GM08714 (cell line): ENCODE data around the gene STC2.
"Not testable (repeated sequence)": the region's sequence is repeated elsewhere in the genome, so short reads cannot be mapped to it uniquely, and the experiment has no call there.

Experiments
- H3K4me3 ChIP-seq: fragments of 200-500 bp; sonication (Bioruptor generic); 2 replicates; pipeline ENCODE4 v1.5.1; 2014; ENCODE audit warnings: mild to moderate bottlenecking, low read length, inconsistent platforms
- ZNF274 ChIP-seq: IDR thresholded peaks from 2 replicates; pipeline ENCODE4 v1.6.1; 2012; ENCODE audit warnings: mild to moderate bottlenecking, low read depth, low read length

Gene STC2

DNA sequence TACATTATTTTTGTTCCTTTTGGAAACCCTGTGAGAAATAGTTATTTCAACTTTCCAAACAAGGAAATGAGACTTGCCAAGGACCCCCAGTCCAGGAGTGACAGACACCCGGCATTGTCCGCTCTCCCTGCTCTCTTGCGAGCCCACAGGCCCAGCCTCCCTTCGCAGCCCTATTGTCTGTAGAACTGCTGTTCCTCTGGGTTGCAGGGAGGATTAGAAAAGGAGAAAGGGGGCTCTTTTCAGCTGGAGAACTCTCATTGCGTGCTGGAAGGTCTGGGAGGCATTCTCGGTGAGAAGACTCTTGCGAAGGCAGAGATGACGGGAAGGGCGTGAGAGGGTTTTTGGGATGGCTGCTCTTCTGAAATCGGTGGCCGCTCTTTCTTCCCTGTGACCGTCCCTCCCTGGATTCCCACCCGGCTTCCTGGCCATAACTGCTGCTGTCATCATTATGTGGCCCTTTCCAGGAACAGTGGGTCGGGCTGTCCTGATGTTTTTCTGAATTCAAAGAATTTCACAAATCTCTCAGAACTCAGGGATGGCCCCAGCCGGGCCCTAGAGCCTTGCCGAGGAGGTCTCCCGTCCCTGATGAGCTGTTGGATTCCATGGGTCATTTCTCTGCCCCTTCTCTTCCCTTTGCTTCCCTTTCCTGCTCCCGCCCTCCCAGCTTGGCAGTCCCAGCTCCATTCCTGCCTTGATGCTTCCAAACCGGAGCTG, 29.8 kb downstream of the STC2 start:
- H3K4me3 ChIP-seq: no peak overlapping the region
- TF ChIP-seq ZNF274: no peak

DNA sequence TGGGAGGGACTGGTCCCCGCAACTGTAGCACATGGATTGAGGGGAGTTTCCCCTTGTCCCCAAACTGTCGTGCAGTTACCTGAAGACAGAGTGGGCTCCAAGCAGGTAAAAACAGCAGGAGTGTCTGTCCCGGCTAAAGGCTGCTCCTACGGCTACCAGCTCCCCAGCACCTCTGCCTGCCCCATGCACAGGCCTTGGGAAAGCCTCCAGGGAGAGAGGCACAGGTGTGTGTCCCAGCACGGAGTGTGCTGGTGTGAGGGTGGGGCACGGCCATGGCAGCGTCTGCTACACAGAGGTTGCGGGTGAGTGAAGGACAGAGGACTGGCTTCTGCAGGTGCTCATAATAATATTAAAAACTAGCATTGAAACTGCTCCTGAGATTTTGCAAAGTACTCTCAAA, 30.4 kb downstream of the STC2 start:
- no peak for TF ChIP-seq ZNF274
- no peak overlapping the region for H3K4me3 ChIP-seq

DNA sequence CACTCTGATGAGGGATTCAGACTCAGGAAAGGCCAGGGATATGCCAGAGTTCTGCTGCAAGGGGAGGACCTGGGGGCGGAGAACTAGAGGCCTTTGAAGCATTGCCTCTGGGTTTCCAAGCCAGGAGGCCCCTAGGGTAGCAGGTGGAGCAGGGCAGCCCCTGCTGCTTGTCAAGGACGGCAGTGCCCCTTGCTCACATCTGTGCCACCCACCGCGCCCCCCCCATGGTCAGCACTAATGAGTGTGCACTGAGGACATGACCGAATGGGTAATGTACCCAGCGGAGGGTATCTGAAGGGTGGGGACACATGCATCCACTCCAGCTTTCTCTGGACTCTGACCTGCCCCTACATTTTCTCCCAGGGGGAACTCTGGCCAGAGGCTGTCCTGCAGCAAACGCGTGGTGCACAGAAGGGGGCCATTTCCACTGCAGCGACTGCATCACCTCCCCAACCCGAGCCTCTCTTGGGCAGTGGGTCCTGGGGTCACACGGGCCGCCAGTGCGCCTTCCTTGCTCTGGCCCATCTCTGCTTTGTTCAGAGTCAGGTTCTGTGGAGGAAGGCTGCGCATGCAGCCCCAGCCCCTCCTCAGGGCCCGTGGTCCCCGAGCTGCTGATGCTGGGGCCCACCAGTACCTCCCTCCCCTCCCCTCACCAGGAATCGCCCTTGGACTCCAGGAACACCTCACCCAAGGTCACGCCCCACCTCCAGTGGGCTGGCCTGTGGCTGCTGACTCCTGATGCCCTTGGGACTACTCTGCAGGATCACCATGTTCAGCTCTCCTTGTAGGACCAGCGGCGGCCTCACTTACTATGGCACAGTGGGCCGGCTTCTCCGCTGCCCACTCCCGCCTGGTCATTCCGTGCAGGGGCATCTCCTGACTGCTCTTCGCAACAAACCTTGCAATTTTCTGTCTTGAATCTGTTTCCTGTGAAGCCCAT, 31.2 kb downstream of the STC2 start:
- no peak for TF ChIP-seq ZNF274
- H3K4me3 ChIP-seq: no peak overlapping the region

DNA sequence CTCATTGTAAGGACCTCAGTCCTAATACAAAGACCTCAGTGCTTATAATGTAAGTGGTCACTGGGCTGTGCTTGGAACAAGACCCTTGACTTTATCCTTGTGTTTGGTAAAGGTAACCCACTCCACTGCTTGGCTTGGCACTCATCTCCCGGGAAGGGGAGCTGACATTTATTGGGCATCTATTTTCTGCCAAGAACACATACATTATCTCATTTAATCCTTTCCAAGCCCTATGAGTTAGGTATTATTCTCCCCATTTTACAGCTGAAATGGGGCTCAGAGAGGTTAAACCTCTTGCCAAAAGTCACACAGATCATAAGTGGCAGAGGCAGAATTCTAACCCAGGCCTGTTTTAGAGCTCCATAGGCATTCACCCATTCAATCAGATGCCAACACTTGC, 32.4 kb downstream of the STC2 start:
- TF ChIP-seq ZNF274: no peak
- no peak overlapping the region for H3K4me3 ChIP-seq

DNA sequence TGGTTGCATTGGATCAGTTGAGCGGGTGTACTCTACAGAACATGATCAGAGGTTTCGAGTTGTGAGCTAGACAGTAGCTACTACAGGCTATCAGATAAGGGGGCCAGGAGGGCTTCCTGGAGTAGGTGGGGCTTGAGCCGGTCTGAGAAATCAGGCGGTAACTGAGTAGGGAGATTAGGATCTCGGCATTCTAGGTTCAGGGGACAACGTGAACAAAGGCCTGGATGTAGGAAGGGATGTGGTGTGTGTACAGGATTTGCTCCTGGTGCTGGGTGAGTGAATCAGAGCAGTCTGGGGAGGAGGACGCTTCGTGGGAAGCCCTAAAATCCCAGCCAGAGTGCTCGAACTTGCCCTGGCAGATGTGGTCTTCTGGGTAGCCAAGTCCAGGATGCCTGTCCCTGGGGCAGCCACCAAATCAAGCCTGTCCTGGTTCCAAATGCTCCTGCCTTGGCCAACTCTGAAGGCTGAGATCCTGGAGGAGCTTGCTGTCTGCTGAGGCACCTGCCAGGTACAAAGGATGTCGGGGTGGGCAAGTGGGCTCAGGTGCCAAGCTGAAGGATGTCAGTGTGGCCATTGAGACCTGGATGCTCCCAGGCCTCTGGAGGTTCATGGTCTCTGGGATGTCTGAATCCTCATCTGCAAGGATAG, 33.4 kb downstream of the STC2 start:
- H3K4me3 ChIP-seq: no peak overlapping the region
- TF ChIP-seq ZNF274: no peak

DNA sequence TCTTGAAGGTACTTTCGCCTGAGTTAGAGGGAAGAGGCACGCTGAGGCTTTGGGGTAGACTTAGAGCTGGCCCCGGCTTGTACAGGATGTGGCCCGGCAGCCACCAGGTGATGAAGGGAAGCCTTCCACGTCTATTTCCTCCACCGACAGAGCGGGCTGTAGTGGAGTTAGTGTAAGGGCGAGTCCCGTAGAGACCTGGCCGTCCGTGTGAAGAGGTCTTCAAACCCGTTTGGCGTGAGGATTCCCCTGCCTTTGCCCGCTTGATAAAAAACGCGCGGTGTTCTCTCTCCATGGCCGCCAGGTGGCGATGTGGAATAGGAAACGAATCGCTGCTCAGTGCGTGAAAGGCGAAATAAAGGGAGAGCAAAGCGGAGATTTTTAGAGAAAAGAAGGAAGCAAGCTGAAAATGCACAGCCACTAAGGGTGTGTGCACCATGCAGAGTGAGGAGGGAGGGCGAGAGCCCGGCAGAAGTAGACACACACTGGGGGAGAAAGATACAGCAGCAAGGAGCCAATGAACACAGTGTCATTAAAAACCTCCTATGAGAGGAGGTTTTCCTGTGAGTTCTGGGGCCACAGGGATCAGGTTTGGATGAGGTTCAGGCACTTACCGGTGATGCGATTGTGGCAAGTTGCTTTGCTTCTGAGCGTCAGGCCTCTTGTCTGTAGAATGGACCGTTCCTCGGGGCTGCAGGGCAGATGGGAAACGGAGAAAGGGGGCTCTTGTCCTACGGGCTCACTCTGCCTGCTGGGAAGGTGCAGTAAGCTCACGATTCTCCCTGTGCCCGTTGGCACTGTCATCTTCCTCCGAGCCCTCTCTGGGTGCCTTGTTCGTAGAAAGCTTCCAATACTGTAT, 34.2 kb downstream of the STC2 start:
- H3K4me3 ChIP-seq: no peak overlapping the region
- TF ChIP-seq ZNF274: no peak

DNA sequence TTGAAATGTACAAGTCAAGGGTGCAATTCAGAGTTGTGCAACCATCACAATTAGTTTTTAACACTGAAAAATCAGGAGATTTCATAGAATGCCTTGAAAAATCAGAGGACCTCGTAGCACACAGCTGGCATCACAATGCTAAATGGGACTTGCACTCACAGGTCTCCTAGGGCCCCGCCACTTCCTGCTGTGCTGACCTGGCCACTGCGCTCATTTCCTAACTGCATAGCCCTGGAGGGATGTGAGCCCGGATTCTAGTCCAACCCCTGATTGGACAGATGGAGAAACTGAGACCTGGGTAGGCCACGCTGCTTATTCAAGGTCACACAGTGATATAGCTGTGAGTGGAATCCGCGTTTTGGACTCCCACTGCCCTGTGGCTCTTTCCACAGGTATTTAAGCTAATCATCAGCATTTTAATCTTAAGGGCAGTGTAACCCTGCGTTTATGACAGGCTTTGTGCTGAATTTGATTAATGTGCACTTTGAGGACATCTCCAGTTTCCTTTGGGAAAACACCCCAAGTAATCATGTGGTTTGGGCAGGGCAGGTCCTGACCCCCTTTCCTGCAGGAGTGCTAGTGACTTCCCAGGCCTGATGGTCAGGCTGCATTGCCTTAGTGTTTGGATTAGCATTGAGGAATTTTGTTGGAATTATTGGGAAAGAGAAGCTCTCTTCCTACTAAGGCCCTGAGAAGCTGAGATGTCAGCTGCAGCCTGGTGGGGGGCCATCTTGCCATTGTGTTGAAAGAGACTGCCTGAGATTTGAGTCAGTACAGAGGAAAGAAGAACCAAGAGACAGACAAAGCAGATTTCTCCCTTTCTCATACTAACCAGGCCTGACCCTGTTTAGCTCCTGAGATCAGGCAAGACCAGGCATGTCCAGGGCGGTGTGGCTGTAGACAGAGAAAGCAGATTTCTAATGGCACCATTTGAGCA, 36.2 kb downstream of the STC2 start:
- no peak for TF ChIP-seq ZNF274
- no peak overlapping the region for H3K4me3 ChIP-seq

DNA sequence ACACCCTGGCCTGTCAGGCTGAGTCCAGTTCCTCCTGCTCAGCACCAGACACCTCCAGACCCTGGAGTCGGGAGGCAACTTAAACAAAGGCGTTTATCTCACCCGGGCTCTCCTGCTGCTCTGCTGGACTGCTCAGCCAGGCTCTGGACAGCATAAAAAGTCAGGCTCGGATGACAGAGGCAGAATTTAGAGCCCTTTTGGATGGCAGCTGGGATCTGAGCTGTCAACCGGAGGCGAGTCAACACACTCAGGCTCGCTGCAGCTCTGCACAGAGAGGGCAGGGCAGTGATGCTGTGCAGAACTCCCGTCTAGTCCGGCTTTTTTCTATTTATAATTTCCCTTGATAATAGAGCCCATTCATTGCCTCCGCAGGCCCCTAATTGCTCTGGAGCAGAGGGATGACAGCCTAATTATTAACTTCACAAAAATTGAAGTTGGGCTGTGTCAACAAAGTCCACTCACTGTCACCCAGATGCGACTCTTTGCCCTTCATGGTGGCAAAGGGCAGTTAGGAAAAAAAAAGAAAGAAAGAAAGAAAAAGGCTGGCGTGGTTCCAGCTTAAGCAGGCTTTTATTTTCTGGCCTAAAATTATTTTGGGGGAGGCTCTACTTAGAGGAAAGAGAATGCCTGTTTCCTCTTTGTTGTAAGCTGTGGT, 37.6 kb downstream of the STC2 start:
- no peak for TF ChIP-seq ZNF274
- no peak overlapping the region for H3K4me3 ChIP-seq

DNA sequence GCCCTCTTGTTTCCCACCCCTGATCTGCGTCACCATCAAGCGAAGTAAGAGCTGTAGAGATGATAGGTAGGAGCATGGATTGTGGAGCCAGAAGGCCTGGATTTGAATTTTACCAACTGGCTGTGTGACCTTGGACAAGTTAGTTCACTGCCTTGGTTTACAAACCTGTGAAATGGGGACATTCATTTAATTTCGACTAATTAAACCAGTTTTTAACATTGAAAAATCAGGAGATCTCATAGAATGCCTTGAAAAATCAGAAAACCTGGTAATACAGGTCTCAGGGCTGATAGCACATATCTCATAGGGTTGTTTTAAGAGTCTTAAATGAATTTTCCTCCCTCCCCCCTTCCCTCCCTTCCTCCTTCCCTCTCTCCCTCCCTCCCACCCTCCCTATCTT, 38.8 kb downstream of the STC2 start:
- H3K4me3 ChIP-seq: no peak overlapping the region
- no peak for TF ChIP-seq ZNF274

DNA sequence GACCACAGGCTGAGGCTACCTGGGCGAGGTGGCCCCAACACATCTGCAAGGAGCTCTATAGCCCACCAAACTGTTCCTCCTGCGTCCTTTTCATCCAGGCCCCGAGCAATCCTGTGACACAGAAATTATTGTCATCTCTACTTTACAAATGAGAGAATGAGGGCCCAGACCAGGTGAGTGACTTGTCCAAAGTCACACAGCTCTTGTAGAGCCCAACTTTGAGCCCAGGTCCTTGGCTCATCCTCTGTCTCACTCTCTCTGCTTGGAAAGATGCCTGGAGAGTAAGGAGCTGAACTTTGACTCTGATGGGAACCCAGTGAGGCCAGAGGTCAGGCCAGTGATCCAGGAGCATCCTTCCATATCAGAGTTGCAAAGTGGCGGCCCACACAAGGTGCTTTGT, 39.6 kb downstream of the STC2 start:
- no peak overlapping the region for H3K4me3 ChIP-seq
- no peak for TF ChIP-seq ZNF274

DNA sequence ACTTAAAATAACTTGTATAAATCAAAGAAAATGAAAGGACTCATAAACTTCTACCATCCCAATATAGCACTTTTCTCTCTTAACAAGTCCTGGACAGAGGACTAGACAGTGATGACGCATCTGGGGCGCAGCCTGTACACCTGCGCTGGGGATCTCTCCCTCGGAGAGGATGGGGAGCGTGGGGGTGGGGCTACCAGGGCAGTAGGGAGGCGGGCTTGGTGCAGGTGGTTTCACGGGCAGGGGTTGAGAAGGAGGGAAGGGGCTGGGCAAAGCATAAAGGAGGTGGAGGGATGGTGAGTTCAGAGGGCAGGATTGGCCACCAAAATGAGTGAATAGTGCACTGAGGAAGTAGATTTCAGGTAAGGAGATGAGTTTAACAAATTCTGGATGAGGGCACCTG, 41.1 kb downstream of the STC2 start:
- TF ChIP-seq ZNF274: no peak
- H3K4me3 ChIP-seq: no peak overlapping the region

DNA sequence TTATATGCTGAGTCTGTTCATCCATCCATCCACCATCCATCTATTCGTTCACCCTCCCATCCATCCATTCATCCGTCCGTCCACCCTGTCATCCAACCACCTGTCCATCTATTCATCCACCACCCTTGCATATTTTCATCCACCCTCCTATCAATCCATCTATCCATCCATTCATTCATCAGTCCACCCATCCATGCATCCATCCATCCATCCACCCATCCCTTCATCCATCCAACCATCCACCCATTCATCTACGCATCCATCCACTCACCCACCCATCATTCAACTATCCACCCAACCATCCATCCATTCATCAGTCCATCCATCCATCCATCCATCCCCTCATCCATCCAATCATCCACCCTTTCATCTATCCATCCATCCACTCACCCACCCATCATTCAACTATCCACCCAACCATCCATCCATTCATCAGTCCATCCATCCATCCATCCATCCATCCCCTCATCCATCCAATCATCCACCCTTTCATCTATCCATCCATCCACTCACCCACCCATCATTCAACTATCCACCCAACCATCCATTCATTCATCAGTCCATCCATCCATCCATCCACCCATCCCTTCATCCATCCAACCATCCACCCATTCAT, 43.8 kb downstream of the STC2 start:
- not testable (repeated sequence) for H3K4me3 ChIP-seq
